ENCODE measurements around the gene TMEM158.

GRCh38 chr3:45236964-45237363 lies 10.9 kb upstream of the TMEM158 start:
- TF ChIP-seq CTCF (IDR thresholded peaks at IDR 0.05; ENCODE audit: insufficient read depth, low read length, poor library complexity, severe bottlenecking) (no peak), EZH2phosphoT487 (conservative IDR thresholded peaks at IDR 0.05; ENCODE audit: low read length) (no peak)

Data from SU-DHL-6 (cell line).